Measurements from ENCODE around the gene ADAMTS2.

Gene ADAMTS2

DNA sequence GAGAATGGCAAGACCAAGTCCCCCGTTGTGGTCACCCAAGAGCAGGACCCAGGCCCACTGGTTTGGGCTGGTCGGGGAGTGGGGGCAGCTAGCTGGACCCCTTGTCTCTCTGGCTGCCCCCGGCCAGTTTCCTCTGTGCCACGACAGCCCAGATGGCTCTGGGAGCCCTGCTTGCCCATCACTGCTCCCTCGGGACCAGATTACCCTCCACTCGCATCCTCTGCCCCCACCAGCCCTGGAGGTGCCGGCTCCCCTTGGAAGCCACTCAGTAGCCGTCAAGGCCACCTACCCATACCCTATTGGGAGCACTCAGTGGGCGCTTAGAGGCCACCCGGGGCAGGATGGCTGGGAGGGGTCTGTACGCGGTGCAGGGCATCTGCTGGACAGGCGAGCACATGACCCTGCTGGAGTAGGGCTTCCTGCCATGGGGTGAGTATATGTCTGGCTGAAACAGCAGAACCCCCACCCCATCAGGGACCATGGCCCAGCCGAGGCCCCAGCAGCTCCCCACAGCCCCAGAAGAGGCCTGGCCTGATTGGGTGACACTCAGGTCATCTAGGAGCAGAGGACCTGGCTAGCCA, 215.1 kb downstream of the ADAMTS2 start:
- DNase-seq = no peak

DNA sequence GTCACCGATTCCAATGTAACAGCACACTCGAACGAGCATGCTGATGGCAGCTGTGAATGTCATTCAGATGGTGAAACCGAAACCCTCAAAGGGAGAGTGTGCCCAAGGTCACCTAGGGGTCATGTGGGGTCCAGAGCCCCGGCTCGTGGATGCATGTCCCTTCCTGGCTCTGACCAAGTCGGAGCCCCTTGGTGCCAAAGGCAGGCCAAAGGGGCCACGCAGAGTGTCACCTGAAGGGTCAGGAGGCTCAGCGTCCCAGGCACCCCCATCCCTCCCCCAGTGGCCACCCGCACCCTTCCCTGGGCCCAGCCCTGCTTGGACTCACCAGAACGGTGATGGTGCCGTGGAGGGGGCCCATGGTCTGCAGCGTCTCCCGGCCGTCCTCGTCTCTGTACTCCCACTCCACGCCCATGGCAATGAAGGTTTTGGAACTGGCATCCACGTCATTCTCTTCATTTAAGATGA, 215.6 kb downstream of the ADAMTS2 start:
- no peak for DNase-seq

DNA sequence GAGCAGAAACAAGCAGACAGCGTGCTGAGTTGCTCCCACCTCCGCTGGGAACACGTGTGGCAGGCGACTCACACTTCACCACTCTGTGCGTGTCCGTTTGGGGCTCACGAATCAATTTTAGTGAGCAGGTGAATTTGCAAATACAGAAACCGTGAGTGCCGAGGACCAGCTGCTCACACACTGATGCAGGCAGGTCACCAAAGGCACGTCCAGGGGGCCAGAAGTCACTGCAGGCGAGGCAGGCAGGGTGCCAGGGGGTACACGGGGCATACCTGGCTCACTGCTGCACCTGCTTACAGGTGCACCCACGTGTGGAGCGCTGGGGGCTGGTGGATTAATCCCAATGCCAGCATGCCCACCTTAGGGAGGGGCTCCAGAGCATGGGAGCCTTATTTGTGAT, 216.3 kb downstream of the ADAMTS2 start:
- no peak for DNase-seq

DNA sequence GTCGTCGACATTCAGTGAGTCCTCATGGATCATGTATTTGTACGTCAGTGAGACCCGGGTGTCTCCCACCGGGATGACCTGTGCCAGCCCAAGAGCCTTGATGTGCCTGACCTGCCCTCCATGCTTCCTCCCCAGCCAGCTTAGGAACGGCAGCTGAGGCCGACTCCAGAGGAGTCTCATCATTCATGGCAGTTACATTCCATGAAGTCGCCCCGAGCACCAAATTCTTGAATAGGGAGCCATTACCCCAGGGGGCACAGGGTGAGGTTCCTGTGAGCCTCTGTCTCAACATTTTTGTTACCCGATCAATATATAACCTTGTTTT, 217.3 kb downstream of the ADAMTS2 start:
- no peak for DNase-seq

DNA sequence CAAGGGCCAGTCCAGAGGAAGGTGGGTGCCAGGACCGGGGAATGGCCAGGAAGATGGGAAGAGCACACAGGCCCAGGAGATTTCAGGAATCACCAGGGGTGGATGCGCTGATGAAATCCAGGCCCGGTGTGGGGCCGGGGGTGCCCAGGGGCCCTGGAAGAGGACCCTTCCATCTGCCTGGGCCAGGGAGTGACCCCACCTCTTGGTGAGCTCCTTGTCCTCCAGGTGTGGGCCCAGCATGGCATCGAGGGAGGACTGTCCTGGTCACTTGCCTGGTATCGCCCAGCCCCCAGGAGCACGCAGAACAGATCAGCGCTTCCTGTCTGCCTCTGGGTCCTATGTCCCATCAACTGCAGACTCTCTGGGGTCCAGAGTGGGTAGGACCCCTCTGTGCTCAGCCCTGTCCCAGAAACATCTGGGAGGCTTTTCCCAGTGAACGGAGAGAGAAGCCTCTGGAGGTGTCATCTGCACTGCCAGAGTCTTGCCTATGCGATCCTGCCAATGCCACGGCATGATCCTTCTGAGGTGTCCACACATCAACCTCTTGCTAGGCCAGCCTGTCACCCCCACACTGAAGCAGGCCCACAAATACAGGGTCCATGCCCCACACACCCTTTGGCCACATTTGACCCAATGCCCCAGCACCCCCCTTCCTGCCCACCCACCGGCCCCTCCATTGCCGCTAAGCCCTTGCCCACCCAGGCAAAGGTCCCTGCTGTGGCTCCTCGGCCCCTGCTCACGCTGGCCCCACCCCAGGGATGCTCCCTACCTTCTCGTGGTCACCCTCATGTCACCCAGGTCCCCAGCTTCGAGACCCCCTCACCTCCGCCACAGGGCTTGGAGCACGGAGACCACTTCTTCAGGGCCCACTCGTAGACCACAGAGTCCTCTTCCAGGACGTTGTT, 217.9 kb downstream of the ADAMTS2 start:
- DNase-seq = no peak

DNA sequence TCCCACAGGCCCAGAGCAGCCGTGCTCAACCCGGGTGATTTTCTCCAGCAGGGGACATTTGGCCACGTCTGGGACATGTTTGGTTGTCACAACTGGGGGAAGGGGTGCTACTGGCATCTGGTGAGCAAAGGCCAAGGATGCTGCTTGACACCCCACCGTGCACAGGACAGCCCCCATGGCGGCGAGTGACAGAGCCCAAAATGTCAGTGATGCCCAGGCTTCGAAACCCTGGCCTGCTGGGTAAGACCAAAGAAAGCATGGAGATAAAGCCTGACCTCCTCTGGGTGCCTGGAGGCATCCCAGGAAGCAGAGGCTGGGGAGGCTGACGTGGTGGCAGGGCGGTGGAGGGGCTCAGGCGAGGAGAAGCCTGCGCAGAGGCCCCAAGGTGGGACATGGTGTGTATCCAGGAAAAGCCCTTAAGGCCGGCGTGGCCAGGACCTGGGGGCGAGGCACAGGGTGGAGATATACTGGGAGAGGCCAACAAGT, 218.7 kb downstream of the ADAMTS2 start:
- no peak for DNase-seq

DNA sequence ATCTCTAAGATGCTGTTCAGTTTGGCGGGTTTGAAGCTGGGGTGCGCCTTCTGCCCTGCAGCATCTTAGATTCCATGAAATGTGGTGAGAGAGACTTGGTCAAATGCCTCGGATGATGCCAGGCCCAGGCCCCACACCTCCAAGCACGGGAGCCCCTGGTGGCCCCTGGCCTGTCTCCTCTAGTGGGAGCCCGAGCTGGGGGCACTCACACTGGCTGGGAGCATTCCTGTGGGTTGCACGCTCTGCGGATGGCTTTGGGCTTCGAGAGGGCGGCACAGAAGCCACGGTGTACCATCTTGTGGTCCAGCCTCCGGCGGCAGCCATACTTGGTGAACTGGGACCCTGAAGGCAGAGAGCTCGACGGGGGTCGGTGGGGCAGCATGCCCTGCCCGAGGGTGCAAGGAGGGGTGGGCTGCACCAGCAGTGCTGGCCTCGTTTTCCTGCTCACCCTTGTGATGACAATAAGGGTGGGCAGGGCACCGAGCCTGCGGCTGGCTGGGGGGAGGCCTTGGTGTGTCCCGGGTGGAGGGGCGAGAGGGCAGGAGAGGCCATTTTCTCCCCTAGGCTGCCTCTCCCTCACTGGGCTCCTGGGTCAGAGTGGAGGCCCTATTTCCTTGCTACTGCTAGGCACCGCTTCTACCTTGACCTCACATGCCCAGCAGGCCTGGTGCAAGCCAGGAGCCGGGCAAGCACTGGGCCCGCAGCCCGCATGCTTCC, 219.3 kb downstream of the ADAMTS2 start:
- DNase-seq = no peak

DNA sequence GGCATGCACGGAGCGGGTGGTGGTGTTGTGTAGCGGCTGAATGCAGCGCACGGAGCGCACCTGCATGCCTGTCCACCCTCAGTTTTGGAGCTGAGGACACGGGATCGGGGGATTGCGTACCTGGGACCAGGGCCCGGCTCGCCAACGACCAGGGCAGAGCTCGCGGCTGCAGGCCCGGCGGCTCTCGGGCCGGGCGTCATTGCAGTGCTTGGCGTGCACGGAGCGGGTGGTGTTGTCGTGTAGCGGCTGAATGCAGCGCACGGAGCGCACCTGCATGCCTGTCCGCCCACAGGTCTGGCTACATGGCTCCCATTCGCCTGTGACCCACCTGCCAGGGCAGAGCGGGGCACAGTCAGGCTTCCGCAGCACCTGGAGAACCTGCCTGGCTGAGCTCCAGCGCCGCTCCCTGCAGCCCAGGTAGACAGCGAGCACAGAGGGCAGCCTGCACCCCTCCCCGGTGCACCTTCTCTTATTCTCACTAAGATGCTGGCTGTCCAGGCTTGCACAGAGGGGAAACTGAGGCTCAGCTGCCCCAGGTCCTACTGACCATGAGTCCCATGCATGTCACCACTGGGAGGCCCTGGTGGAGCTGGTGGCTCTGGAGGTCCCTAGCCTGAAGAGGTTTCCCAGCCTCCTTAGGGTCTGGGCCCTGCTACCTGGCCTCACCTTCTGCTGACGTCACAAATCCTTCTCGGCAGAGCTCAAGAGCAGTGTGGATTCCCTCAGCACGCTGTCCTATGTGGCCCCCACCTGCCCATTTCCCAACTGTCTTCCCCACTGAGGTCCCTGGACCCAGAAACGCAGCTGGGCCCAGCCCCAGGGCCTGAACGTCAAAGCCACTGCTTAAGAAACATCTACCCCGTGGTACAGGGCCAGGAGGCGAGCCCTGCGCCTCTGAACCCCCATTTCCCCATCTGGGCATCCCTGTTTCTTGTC, 220.1 kb downstream of the ADAMTS2 start:
- no peak for DNase-seq

DNA sequence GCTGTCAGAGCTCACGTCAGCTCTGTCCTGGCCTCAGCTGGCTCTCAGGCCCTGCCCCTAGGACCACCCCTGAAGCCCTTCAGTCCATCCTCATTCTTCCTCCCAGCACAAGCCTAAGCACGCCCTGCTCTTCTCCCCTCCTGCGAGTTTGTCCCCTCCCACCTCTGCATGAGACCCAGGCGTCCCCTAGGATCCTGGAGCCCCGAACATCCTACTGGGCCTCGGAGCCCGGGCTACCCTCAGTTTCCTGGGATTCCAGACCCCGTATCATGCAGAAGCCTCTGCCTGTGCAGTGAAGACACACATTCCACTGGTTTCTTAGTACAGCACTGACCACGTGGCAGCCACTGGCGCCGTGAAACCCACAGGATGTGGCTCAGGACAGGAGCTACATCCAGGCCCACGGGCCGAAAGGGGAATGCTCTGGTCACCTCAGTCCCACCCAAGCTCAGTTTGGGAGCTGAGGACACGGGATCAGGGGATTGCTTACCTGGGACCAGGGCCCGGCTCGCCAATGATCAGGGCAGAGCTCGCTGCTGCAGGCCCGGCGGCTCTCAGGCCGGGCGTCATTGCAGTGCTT, 220.9 kb downstream of the ADAMTS2 start:
- DNase-seq = no peak

DNA sequence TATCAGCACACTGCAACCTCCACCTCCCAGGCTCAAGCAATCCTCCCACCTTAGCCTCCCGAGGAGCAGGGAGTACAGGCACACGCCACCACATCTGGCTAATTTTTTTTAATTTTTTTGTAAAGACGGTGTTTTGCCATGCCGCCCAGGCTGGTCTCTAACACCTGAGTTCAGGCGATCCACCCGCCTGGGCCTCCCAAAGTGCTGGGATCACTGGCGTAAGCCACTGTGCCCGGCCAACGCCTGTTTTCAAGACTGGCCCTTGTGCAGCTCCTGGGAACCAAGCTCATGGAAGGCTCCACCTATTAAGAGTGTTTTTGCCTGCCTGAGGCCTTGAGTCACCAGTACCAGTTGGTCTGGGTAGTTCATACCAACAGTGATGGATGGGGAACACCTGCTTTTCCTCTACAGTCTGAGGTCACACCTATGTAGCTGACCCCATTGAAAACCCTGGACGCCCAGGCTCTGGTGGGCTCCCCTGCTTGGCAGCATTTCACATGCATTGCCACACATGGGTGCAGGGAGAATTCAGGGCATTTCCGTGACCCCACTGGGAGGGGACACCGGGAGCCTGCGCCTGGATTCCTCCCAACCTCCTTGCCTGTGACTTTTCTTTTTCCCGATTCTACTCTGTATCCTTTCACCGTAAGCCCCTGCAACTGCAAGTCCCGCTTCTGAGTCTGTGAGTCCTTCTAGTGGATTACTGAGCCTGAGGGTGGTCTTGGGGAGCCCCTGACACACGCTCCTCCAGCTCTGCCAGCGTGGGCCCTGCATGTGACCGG, 221.6 kb downstream of the ADAMTS2 start:
- DNase-seq = no peak

DNA sequence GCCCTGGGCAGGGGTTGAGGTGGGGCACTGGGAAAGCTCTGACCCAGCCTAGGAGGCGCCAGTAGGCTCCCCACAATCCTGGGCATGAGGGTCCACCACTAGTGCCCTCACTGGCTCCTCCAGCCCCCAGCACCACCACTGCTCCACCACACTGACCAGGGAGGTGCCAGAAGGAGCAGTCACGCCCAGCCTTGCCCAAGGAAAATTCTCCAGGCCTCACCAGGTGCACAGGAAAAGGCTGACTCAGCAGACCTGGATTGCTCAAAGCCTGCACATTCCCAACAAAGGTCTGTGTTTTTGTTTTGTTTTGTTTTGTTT, 222.2 kb downstream of the ADAMTS2 start:
- no peak for DNase-seq

DNA sequence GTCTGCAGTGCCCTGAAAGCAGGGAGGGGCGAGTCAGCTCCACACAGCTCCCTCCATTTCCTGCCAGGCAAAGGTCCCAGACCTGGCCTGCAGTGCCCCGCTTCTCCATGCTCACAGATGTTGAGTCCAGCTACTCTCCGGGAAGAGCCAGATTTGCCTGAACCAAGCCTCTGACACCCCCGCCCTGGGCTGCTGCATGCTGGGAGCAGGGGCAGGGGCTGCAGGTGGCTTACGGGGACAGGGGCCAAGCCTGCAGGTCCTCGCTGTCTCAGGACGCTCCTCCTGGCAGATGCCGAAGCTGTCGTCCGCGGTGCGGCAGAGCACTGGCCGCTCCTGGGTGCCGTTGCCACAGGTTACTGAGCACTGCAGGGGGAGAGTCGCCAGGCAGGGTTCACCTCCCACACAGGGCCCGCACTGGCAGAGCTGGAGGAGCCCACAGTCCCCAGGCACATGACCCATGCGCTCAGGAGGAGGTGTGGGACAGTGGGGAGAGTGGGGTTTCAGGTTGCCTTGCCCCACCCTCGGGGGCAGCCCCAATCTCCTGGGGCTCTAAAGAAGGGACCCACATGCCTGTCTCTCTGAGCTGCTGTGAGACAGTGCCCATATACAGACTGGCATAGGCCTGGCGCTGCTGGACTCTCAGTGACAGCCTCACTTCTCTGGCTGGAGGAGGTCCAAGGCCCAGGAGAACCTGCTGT, 222.7 kb downstream of the ADAMTS2 start:
- no peak for DNase-seq

DNA sequence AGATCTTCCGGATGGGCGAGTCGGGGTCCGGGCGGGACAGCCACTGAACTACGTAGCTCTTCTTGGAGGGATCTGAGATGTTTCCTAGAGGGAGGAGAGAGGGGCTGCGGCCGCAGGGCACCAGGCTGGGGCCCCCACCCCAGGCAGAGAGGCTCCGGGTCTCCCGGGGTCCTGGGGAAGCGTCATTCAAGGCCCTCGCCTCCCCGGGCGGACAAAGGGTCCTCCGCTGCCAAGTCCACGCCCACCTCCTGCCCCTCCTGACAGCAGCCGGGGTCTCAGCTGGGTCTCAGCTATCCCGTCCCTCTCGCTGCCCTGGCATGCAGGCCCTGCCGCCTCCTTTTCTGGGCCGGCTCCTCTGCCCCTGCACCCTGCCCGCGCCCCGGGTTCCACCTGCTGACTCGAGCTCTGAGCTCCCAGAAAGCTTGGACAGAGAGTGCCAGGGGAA, 223.6 kb downstream of the ADAMTS2 start:
- no peak for DNase-seq

DNA sequence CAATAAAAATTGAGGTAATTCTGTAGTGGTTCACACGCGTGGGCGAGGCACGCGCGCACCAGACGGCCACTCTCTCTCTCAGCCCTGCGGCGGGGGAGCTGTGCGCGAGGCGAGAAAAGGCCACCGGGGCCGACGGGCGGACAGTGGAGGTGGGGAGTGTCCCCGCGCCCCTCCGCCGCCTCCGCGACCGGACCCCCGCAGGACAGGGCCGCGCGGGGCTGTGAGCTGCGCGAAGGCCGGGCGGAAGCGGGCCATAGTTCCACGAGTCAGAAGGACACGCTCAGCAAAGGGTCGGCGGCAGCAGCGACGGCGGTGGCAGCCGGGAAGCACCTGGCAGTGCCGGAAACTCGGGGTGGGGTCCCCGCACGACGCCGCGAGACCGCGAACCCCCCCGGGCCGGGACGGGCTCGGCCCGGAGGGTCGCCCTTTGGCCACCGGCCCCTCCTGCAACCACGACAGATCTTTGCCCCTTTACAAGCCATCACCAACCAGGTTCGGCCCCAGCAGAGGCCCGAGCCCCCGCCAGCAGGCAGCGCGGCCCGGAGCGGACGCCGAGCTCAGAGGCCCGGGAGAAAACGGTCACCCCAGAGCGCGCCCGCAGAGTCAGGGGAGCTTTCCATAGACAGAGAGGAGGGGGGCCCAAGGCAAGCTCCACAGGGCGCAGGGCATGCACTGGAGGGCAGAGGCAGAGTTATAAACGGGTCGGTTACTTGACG, 224.2 kb downstream of the ADAMTS2 start:
- DNase-seq = no peak

DNA sequence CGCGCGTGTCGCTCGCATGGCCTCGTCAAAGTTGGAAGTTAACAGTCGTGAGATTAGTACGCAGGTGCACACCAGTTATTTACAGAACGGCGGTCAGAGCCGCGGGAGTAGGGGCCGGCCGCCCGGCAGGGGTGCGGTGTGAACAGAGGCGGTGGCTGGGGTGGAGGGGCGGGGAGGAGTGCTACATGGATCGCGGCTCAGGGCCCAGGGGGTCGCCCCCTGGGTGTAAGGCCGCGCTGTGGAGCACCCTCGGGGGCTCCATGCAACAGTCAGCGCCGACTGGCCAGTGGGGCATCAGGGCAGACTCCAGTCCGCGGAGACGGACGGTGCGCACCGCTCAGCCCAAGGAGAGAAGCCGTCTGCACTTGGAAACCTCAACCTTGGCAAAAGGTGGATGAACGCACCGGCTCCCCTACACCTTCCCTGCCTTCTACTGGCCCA, 224.8 kb downstream of the ADAMTS2 start:
- no peak for DNase-seq

DNA sequence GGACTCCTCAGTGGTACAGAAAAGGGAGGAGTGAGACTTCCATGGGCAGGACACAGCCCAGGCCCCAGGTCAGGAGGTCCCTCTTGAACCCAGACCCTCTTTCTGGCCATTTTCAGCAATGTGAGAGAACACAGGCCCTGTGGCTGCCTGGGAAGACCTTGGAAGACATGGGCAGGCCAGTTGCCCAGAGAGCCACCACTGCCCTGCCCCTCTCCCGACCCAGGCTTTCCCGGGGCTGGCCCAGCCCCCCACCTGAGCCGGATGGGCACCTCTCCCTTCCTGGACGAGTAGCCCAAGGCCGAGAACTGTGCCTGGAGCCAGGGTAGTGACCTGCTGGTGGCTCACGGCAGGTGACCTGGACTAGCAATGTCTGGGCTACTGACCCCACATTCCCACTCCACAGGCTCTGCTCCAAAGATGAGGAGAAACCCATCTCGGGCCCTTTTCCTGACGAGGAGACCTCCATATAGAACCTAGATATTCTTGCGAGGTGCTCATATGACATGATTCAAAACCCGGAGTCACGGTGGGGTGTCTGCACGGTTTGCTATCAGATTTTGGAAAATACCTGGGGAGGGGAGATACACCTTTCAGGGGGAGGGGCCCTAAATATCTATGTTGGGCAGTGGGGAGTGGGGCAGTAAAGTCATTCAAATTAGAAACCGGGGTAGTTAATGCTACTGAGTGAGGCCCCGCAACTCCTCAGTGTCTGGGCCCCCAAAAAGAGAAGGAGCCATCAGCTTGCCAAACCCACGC, 225.7 kb downstream of the ADAMTS2 start:
- no peak for DNase-seq

DNA sequence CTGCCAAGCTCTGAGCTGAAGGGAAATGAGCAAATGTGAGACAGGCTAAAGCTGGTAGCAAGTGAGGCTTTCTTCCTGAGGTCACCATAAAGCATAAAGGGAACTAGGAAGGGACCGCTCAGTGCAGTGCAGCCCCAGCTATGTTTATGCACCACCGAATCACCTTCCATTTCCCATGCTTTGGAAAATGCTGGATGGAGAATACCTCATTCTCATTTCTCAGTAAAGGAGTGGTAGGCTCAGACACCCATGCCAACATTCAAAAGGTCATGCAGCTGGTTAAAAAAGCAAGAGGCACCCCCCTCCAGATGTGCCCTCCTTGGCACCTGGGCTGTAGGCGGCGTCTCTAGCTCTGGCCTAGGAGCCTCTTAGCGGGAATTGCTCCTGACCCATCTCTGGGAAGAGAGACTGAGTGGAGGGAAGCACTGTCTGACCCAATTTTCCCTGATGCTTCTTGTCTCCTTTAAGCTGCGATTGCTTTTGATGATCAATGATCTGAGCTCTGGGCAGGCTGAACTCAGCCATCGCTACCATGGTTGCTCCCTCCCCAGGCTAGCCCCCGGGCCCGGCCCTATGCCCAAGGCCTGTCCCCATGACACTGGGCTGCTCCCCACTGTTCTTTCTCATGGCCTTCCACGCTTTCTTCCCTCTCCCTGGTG, 226.4 kb downstream of the ADAMTS2 start:
- no peak for DNase-seq

DNA sequence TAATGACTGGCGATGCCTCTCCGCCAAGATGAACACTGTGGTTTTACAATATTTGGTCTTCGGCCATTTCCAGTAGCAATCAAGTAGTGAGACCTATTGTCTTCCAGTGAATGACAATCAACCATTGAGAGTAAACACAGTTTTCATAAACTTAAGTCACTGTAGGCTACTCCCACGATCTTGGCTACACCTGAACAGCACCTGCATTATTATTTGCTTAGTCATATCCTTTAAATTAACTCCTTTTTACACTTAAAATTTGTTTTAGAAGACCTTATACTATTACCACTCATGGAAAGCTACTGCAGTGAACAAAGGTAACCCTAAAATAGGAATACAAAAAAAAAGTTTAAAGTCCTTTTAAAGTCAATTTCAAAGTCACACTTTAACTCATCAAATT, 226.9 kb downstream of the ADAMTS2 start:
- no peak for DNase-seq

Data from NCI-H526 treated with DMSO at 0.1 percent for 48 hours (cell line).